KBM-7 (cell line): ENCODE data around the gene ADAMTS16.

Source experiments
- DNase-seq: peaks from one replicate; pipeline ENCODE4 v3.0.0-alpha.2; 2015
- in situ Hi-C: fragments of 300-500 bp; cut with MboI; formaldehyde crosslinking; loops from 2 replicates; pipeline ENCODE4 v1.14.3; 2020; ENCODE audit warnings: low sequenced_read_pairs, low pct_unique_long_range_greater_than_20kb, mixed read lengths

ADAMTS16 gene

GRCh38 chr5:5178136-5178535 is 38.0 kb downstream of the ADAMTS16 start:
- no peak for DNase-seq
- in situ Hi-C loops: no loop called here

DNA sequence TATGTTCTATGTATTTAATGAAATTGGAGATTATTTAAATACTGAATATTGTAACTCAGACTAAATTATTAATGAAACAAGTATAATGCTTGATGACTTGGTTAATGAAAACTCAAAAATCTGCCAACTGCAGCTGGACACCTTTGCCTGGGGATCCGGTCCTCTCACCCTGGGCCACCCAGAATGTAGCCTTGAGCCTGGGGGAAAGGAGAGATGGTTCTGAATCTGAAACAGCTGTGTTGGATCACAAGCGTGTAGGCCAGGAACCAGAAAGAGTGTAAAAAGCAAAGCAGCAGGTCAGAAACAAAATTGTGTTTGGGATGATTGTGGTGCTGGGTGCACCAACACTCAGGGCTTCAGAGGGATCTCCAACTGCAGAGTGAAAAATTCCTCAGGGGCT is 38.5 kb downstream of the ADAMTS16 start:
- no peak for DNase-seq
- in situ Hi-C loops: no loop called here

DNA sequence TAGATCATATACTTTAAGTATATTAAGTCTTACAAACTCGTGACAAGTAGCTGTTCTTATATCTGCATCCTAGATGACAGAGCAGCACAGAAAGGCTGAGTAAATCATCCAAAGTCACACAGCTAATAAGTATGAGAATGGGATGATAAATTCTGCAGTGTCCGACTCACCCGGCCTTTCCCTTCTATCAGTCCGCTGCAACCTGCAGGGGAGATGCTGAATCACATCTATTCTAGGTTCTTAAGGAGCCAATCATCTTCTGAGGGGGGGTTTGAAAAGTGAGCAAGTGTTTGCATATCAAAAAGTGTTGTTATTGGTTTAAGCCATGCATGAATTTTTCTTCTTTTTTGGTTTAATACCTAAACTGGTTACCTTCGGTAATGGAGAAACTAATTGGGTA is 38.9 kb downstream of the ADAMTS16 start:
- in situ Hi-C loops: no loop called here
- DNase-seq: no peak

GRCh38 chr5:5179597-5179996 is 39.5 kb downstream of the ADAMTS16 start:
- DNase-seq: no peak
- in situ Hi-C loops: no loop called here

- DNase-seq: no peak
- in situ Hi-C loops: no loop called here
Observed at GRCh38 chr5:5181650-5182324, 41.7 kb downstream of the ADAMTS16 start.

GRCh38 chr5:5182508-5183188 is 42.5 kb downstream of the ADAMTS16 start:
- in situ Hi-C loops: no loop called here
- no peak for DNase-seq

- DNase-seq: no peak
- in situ Hi-C loops: no loop called here
Observed at GRCh38 chr5:5183189-5183699, 43.1 kb downstream of the ADAMTS16 start.

DNA sequence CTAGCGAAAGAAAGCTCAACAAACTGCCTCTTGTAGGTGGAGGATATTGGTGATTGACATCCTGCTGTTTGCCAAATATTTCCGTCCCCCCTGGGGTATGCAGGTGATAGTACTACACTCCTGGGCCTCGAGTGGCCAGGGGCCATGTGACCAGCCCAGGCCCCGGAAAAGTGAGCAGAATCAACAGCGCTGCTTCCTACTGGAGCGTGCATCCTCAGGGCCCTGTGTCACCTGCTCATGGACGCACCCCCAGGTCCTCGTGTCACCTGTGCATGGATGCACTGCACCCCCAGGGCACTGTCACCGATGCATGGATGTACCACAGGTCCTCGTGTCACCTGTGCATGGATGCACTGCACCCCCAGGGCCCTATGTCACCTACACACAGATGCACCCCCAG is 43.8 kb downstream of the ADAMTS16 start:
- DNase-seq: no peak
- in situ Hi-C loops: no loop called here

GRCh38 chr5:5188376-5189050 is 48.4 kb downstream of the ADAMTS16 start:
- in situ Hi-C loops: no loop called here
- no peak for DNase-seq

GRCh38 chr5:5189051-5189430 is 48.9 kb downstream of the ADAMTS16 start:
- no peak for DNase-seq
- in situ Hi-C loops: no loop called here

DNA sequence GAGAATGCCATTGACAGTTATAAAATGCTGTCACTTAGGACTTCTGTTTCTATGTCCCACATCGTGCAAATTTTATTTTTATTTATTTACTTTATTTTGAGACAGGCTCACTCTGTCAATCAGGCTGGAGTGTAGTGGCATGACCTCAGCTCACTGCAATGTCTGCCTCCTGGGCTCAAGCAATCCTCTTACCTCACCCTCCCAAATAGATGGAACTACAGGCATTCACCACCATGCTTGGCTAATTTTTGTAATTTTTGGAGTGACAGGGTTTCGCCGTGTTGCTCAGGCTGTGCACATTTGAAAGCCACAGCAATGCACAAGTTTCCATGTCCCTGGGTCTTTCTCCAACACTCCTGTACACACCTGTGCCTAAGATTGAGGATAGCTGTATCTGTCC is 51.8 kb downstream of the ADAMTS16 start:
- DNase-seq: no peak
- in situ Hi-C loops: no loop called here

DNA sequence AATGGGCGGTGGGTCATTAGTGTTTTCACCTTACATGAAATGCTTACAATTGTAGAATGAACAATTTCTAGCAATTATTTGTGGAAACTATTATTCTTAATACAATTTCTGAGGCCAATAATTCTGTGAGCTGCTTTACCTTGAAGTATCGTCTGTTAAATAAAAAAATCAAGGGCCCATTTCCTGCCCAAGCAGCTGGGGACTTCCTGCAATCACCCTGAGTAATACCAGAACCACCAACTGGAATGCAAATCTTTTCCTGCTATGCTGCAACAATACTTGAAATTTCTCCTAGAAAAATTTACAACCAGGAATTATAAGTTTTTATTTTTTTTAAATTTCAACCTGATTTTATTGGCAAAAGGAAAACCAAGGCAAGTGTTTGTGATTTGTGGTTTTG is 52.6 kb downstream of the ADAMTS16 start:
- no peak for DNase-seq
- in situ Hi-C loops: no loop called here

DNA sequence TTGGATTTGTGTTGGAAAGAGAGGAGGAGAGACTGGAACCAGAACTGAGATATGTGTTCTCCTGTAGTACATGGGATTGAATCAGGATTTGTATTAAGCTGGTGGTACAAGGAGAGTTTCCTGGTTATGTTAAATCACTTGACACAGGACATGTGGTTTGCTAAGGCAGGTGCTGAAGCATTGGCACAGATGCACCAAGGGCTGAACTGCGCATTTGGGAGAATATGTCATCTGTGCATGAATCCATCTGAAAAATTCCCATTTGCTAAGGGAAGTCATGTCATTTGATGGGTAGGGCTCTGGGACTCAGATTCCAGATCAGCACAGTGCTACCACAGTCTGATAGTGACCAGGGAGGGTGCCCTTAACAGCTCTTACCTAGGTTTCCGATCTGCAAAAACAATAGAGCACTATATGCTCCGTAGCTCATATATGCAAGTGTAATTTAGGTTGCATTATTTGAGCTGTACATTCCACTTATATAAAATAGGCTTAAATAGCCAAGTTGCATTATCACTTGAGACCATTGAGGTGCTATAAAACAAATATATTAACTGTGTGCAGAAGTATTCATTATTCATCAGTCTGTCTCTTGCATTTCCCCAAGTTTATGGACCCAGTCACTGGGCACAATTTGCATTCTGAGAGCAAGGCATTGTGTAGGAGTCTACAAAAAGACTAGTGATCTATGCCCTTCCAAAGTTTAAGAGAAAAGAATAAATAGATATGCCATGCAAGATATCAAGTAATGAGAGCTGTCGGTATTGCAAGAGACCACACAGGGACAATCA is 55.2 kb downstream of the ADAMTS16 start:
- DNase-seq: no peak
- in situ Hi-C loops: no loop called here

GRCh38 chr5:5198135-5198534 is 58.0 kb downstream of the ADAMTS16 start:
- in situ Hi-C loops: no loop called here
- no peak for DNase-seq

GRCh38 chr5:5198815-5199214 is 58.7 kb downstream of the ADAMTS16 start:
- no peak for DNase-seq
- in situ Hi-C loops: no loop called here

- in situ Hi-C loops: no loop called here
- DNase-seq: no peak
Observed at GRCh38 chr5:5199495-5199894, 59.4 kb downstream of the ADAMTS16 start.

GRCh38 chr5:5200133-5200532 is 60.0 kb downstream of the ADAMTS16 start:
- in situ Hi-C loops: no loop called here
- DNase-seq: no peak

- in situ Hi-C loops: no loop called here
- no peak for DNase-seq
Observed at GRCh38 chr5:5202321-5202720, 62.2 kb downstream of the ADAMTS16 start.

GRCh38 chr5:5203451-5203850 is 63.3 kb downstream of the ADAMTS16 start:
- DNase-seq: no peak
- in situ Hi-C loops: no loop called here

DNA sequence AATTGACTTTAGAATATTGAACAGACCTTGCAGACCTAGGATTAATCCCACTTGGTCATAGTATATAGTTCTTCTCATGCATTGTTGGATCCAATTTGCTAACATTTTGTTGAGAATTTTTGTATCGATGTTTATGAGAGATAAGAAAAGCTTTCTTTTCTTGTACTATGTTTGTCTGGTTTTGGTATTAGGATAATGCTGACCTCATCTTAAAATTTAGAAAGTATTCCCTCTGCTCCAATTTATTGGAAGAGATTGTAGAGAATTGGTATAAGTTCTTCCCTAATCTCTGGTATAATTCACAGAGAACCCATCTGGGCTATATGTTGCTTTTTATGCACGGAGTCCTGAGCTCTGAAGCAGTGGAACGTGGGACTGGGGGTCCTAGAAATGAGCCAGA is 67.7 kb downstream of the ADAMTS16 start:
- no peak for DNase-seq
- in situ Hi-C loops: no loop called here
